ENCODE data around the gene PNMA8B.
"Not testable (repeated sequence)": the region's sequence is repeated elsewhere in the genome, so short reads cannot be mapped to it uniquely, and the experiment has no call there.

The PNMA8B gene

DNA sequence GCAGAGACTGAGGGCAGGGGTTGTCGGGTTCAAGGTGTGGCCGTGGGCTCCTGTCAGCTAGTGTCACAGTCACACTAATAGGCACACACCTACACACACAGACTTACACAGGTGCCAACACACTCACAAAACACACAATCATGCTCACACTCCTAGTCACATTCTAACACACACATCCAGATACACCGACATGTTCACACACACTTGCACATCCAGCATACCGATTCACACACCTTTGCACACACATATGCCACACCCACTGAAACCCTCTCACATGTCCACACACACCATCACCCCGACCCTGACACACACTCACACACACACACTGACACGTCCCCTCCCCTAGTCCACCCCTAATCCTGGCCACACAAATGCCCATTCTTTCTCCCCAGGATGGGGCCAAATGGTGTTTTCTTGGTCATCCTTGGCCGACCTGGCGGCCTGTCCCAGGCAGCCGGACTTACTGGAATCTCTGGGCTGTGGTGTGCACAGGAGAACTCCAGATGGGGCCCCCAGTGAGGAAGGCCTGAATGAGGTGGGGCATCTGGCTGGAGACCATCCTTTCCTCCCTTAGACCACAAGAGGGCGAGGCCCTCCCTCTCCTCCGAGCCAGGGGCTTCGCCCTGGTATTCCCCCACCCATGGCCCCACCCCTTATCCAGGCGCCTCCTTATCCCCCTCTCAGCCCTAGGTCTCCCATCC lies 19.1 kb upstream of the PNMA8B start:
- no peak for DNase-seq (ENCODE audit: low read depth)

DNA sequence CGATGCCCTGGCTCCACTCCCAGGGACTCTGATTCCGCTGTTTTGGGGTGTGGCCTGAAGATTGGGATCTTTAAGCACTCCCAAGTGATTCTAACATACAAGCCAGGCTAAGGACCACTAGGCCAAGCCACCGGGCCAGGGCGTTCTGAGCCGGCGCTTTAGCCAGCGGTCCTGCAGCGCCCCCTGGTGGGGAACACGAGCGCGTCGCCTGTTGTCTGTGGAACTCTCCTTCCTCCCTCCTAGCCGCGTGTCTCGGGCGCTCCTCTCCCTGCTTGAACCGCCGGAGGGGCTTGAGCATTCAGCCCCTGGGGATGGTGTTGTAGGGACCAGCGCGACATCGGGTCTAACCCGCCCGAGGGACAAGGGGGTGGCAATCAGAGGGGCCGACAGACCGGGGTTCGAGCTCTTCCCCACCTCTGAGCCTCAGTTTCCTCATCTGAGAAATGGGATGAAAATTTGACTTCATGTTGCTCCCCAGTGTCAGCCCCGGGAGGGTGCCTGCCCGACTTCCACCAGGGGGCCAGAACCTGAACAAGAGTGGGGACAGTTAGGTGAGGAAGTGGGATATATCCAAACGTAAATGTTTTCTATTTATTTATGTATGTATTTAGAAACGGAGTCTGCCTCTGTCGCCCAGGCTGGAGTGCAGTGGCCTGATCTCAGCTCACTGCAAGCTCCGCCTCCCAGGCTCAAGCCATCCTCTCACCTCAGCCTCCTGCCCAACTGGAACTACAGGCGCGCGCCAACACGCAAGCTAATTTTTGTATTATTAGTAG lies 18.0 kb upstream of the PNMA8B start:
- DNase-seq (ENCODE audit: low read depth): peak; percentile 76

DNA sequence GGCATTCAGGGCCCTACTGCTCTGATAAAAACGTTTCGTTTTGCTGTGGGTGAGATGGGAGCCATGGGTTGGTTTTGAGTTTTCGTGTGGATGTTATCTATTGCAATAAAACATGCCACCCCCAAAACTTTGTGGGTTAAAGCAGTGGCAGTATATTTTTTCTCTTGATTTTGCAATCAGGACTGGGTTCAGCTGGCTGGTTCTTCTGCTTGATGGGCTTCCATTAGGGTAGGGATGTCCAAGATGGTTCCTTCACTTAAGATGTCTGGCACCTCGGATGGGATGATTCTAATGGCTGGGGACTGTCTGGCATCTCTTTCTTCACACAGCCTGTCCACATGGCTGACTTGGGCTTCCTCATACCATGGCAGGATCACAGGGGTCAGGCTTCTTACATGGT lies 15.6 kb upstream of the PNMA8B start:
- no peak for DNase-seq (ENCODE audit: low read depth)

- DNase-seq (ENCODE audit: low read depth): no peak
These were observed 12.5 kb upstream of the PNMA8B start for GRCh38 chr19:46508206-46508605.

DNA sequence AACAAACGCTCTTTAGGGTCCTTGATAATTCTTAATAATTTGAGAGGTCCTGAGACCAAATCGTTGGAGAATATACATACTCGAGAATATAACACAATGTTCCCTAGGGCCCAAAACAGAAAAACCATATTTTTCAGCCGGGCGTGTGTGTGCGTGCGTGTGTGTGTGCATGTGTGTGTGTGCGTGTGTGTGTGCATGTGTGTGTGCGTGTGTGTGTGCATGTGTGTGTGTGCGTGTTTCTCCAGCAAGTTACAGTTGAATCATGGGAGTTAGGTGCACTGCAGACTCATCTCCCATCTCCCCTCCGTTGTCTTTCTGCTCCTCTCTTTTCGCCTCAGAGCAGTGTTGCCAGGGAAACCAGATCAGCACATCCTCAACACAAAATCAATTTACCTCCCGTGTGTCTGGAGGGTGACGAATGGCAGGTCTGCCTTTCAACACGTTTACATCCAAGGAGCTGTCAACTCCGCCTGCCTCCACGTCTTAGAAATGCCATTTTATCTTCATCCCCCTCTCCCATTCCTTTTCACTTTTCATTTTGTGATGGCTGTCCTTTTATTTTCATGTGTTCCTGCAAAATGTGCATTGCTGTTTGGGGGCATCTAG lies 8.3 kb upstream of the PNMA8B start:
- DNase-seq (ENCODE audit: low read depth): no peak

GRCh38 chr19:46502891-46503290 lies 7.2 kb upstream of the PNMA8B start:
- no peak for DNase-seq (ENCODE audit: low read depth)

GRCh38 chr19:46499692-46500091 lies 4.0 kb upstream of the PNMA8B start:
- no peak for DNase-seq (ENCODE audit: low read depth)

DNA sequence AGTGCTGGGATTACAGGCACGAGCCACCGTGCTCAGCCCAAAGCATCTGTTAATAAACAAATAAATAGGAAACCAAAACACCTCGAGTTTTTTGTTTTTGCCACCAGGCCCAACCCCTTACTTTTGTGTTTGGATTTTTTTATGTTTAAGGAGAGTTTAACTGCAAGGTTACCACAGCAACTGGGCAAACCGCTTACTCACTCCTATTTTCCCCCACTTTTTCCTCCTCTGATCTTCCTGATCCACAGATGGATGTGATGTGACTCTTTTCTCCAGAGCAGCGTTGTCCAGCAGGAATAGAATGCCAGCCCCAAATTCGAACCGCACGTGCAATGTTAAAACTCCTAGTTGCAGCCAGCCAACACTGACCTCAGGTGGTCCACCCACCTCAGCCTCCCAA lies 2.1 kb upstream of the PNMA8B start:
- no peak for DNase-seq (ENCODE audit: low read depth)

DNA sequence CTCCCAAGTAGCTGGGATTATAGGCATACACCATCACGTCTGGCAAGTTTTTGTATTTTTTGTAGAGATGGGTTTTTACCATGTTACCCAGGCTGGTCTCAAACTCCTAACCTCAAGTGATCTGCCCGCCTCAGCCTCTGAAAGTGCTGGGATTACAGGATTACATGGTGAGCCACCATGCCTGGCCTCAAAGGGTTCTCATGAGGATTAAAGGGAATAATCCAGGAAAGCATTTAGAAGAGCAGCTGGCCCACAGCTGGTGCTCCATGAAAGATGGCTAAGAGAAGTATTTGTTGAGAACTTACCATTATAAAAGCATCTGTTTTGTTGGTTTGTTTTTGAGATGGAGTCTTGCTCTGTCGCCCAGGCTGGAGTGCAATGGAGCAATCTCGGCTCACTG lies 1.2 kb upstream of the PNMA8B start:
- not testable (repeated sequence) for DNase-seq (ENCODE audit: low read depth)

GRCh38 chr19:46496304-46496703 lies 637 bp upstream of the PNMA8B start:
- no peak for DNase-seq (ENCODE audit: low read depth)

DNA sequence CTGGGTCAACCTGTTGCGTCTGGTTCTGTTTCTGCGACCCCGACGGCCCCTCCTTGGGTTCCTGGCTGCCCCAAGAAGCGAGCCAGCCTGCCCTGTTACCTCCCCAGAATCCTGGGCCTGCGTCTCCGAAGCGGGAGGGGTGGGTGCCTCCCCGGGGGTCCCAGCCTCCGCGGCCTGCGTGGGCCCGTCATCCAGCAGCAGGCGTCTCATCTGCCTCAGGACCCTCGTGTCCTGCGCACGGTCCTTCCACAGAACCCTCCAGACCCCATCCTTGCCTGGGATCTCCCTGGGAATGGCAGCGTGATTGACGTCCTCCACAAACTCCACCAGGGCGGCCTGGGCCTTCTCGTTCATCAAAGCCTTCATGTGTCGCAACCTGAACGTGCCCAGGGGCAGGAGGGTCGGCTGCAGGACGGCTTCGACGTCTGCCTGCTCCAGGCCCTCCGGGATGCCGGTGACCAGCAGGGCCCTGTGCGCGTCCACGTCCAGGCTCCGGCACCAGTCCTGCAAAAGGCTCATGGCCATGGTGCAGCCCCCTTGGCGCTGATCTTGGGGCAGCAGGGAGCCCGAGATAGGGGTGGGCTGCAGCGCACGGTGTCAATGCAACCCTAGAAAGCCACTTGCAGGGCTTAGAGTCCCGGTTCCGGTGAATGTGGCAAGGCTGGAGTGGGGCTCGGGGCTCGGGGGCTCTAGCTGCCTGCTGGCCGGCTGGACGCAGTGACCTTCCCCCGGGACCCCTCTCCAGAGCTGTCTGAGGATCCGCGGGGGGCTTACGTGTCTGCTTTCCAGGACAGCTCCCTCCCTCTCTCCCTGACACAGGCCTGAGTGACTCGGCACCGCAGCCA lies 504 bp downstream of the PNMA8B start:
- no peak for DNase-seq (ENCODE audit: low read depth)

DNA sequence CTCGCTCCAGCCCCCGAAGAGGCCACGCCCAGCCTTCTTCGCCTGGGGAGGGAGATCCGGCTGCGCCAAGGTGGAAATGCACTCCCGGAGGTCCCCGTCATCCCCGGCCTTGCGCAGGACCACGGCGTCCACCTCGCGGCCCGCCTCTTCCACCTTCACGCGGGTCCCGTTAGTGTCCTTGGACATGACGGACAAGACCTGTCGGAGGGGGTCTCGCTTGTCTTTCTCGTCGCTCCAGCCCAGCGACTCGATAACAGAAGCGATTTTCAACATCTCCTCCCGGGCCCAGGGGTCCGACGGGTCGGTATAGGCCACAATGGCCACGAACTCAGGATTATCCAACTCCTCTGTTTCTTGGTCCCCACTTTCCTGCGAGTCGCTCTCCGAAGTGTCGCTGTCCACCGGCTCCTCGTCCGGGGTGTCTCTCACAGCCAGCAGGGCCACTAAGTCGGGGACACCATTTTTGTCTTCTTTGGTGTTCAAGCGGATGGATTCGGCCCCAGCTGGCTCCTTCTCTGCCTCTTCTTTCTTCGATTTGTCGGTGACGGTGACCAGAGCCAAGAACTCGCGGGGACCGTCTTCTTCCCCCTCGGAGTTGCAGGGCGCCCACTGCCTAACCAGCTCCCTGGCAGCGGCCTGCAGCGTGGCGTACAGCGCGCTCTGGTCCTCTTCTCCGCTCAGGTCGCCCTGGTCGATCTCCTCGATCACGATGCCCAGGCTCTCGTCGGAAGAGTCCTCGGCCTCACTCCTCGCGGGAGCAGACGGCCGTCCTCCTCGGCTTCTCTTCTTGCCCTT lies 1.3 kb downstream of the PNMA8B start:
- no peak for DNase-seq (ENCODE audit: low read depth)

GRCh38 chr19:46493236-46494145 lies 2.2 kb downstream of the PNMA8B start:
- DNase-seq (ENCODE audit: low read depth): no peak

GRCh38 chr19:46492841-46493235 lies 2.8 kb downstream of the PNMA8B start:
- no peak for DNase-seq (ENCODE audit: low read depth)

DNA sequence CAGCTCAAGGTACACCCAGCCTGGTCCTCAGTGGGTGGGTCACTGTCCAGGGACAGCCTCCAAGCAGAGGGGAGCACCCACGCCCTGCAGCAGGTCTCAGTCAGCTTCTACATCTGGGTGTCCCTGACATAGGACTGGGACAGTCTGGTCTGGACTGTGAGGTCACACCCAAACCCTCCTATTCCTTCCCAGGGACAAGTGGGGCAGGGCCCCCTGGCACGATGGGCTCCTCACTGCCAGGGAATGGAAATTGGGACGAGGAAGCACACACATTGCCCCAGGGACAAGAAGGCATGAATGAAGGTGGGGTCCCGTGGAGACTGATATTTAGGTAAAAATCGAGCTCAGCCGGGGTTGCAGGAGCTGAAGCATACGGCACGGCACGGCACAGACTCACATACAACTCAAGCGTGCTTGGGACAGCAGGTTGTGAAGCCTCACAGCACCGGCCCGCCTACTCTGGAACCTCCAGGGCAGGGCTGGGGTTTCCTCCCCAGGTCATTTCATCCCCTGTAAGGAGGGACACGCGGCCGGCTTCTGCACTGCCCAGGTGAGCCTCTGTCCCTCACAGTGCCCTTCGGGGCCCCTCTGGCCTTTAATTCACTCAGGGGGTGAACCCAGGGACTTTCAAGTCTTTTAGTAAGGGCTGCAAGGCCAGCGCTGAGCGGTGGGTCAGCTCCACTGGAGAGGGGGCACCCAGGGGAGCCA lies 3.5 kb downstream of the PNMA8B start:
- DNase-seq (ENCODE audit: low read depth): no peak

- no peak for DNase-seq (ENCODE audit: low read depth)
These were observed 4.9 kb downstream of the PNMA8B start for GRCh38 chr19:46490774-46491173.

GRCh38 chr19:46489445-46490272 lies 6.0 kb downstream of the PNMA8B start:
- no peak for DNase-seq (ENCODE audit: low read depth)

- DNase-seq (ENCODE audit: low read depth): no peak
These were observed 7.1 kb downstream of the PNMA8B start for GRCh38 chr19:46488551-46488950.

Data from stimulated activated CD8-positive, alpha-beta memory T cell treated with anti-CD3 and anti-CD28 coated beads, Interleukin-12 subunit alpha, Interleukin-12 subunit beta, amount 100 ng/mL, for 1 hour (primary cell).